ENCODE data around the gene ITFG1. TPM values are rescaled to one million over a fixed set of nuclear protein-coding genes. Genes with fewer than 3 reads are reported as not detected.
"Not testable (repeated sequence)": the region's sequence is repeated elsewhere in the genome, so short reads cannot be mapped to it uniquely, and the experiment has no call there.

ITFG1 gene
- total RNA-seq, 1 donor: 15.3 TPM

GRCh38 chr16:47258874-47259461, 201.9 kb downstream of the ITFG1 start:
- DNase-seq (ENCODE audit: low read depth in 2 of 3, low spot score in 2 of 3): peak in 2 of 3 donors; percentile 14 to 57

GRCh38 chr16:47254756-47255155, 206.1 kb downstream of the ITFG1 start:
- DNase-seq (ENCODE audit: low read depth in 2 of 3, low spot score in 2 of 3): no peak

GRCh38 chr16:47250983-47251382, 209.9 kb downstream of the ITFG1 start:
- DNase-seq (ENCODE audit: low read depth in 2 of 3, low spot score in 2 of 3): no peak

GRCh38 chr16:47247690-47248089, 213.2 kb downstream of the ITFG1 start:
- DNase-seq (ENCODE audit: low read depth in 2 of 3, low spot score in 2 of 3): no peak

GRCh38 chr16:47244206-47244605, 216.7 kb downstream of the ITFG1 start:
- no peak for DNase-seq (ENCODE audit: low read depth in 2 of 3, low spot score in 2 of 3)

- no peak for DNase-seq (ENCODE audit: low read depth in 2 of 3, low spot score in 2 of 3)
These were observed 219.8 kb downstream of the ITFG1 start for GRCh38 chr16:47241061-47241460.

GRCh38 chr16:47236716-47237115, 224.1 kb downstream of the ITFG1 start:
- DNase-seq (ENCODE audit: low read depth in 2 of 3, low spot score in 2 of 3): no peak

- DNase-seq (ENCODE audit: low read depth in 2 of 3, low spot score in 2 of 3): no peak
These were observed 230.6 kb downstream of the ITFG1 start for GRCh38 chr16:47230296-47230695.

- no peak for DNase-seq (ENCODE audit: low read depth in 2 of 3, low spot score in 2 of 3)
These were observed 231.5 kb downstream of the ITFG1 start for GRCh38 chr16:47229053-47230050.

- no peak for DNase-seq (ENCODE audit: low read depth in 2 of 3, low spot score in 2 of 3)
These were observed 232.6 kb downstream of the ITFG1 start for GRCh38 chr16:47228241-47228640.

GRCh38 chr16:47213761-47214440, 247.0 kb downstream of the ITFG1 start:
- no peak for DNase-seq (ENCODE audit: low read depth in 2 of 3, low spot score in 2 of 3)

- DNase-seq (ENCODE audit: low read depth in 2 of 3, low spot score in 2 of 3): no peak
These were observed 249.6 kb downstream of the ITFG1 start for GRCh38 chr16:47211218-47211617.

- DNase-seq (ENCODE audit: low read depth in 2 of 3, low spot score in 2 of 3): no peak
These were observed 255.9 kb downstream of the ITFG1 start for GRCh38 chr16:47204736-47205504.

- not testable (repeated sequence) for DNase-seq (ENCODE audit: low read depth in 2 of 3, low spot score in 2 of 3)
These were observed 257.4 kb downstream of the ITFG1 start for GRCh38 chr16:47203433-47203832.

- no peak for DNase-seq (ENCODE audit: low read depth in 2 of 3, low spot score in 2 of 3)
These were observed 262.7 kb downstream of the ITFG1 start for GRCh38 chr16:47198180-47198575.

GRCh38 chr16:47197536-47198179, 263.2 kb downstream of the ITFG1 start:
- no peak for DNase-seq (ENCODE audit: low read depth in 2 of 3, low spot score in 2 of 3)

GRCh38 chr16:47196457-47196856, 264.4 kb downstream of the ITFG1 start:
- no peak for DNase-seq (ENCODE audit: low read depth in 2 of 3, low spot score in 2 of 3)

GRCh38 chr16:47182318-47182717, 278.5 kb downstream of the ITFG1 start:
- no peak for DNase-seq (ENCODE audit: low read depth in 2 of 3, low spot score in 2 of 3)

- not testable (repeated sequence) for DNase-seq (ENCODE audit: low read depth in 2 of 3, low spot score in 2 of 3)
These were observed 279.8 kb downstream of the ITFG1 start for GRCh38 chr16:47181066-47181465.

- no peak for DNase-seq (ENCODE audit: low read depth in 2 of 3, low spot score in 2 of 3)
These were observed 280.8 kb downstream of the ITFG1 start for GRCh38 chr16:47180073-47180472.
